ENCODE measurements around the gene NUCKS1. TPM values are rescaled to one million over a fixed set of nuclear protein-coding genes. Genes with fewer than 3 reads are reported as not detected.

Gene NUCKS1
- total and polyA plus RNA-seq, 2 of the 4 experiments (the other 2 are of a cell fraction), result 37.9 to 103 TPM

DNA sequence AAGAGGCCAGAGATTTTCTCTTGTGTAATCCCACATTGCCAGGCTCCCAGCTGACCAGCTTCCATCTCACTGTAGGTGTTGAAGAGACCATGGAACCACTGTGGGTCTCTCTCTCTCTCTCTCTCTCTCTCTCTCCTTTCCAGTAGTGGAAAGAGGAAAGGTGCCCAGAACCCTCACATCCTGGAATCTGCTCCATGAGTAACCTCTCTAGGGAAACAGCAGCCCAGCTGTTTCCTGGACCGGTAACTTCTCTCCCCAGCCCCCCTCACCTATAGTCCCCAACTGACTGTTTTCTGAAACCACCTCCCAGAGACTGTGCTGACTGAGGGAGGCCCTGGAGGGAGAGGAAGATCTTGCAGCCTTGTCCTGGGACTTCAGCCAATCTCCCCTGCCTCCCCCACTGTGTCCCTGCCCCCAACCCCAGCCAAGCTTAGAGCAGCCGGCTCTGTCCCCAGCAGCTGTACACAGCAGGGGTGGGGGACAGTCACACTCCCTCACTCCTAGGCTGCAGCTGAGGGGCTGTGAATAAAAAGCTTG is 49.0 kb downstream of the NUCKS1 start:
- WGBS, 2 experiments (ENCODE audit: extremely low coverage in 2 of 2, insufficient read length in 1 of 2), result no CpG with 5 or more reads among the region's 2 CpGs
- Histone ChIP-seq H3K18ac (ENCODE audit: low read depth, low read length) (no peak overlapping the region), H3K27me3 (ENCODE audit: control insufficient read depth, insufficient read depth, low read length) (no peaks in the 10 kb centered on the region), H3K9me3 (ENCODE audit: control insufficient read depth, insufficient read depth, low read length) (no peaks in the 10 kb centered on the region), H3K56ac (ENCODE audit: extremely low read depth, insufficient read depth, low read length) (no peak overlapping the region), H3K4me1 (ENCODE audit: control insufficient read depth, insufficient read depth, low read length) (no peaks in the 10 kb centered on the region; the same call in 1 of the 2 replicates), H2BK20ac (ENCODE audit: low read depth, low read length) (no peak overlapping the region), H4K20me1 (ENCODE audit: insufficient read depth, low read length) (no peaks in the 10 kb centered on the region), H3K9me1 (ENCODE audit: insufficient read depth, low read length) (0 out of 2 replicates have a peak, but pooled peaks cover 3% of the 10 kb centered on the region), H2AFZ (replicated peaks; ENCODE audit: low read length, poor library complexity) (no peak overlapping the region), H2BK5ac (ENCODE audit: low read depth, low read length, poor library complexity, severe bottlenecking) (no peak overlapping the region), H2AK9ac (replicated peaks; ENCODE audit: low read depth, low read length, poor library complexity) (no peak overlapping the region), H3K9ac (ENCODE audit: low read depth, low read length) (no peak overlapping the region), H2BK120ac (ENCODE audit: low read depth, low read length) (no peak overlapping the region), H4K5ac (ENCODE audit: low read depth, low read length) (no peak overlapping the region), H2BK15ac (ENCODE audit: low read depth, low read length) (no peak overlapping the region), H3K23ac (ENCODE audit: low read depth, low read length) (no peak overlapping the region), H3K36me3 (ENCODE audit: control insufficient read depth, insufficient read depth, low read length) (peaks cover 5% of the 10 kb centered on the region), H3K79me1 (ENCODE audit: low read depth in 1 of 2, low read length in 2 of 2) (no peaks in the 10 kb centered on the region), H4K91ac (ENCODE audit: insufficient read depth, low read depth, low read length) (no peak overlapping the region), H3K4me2 (ENCODE audit: low read depth, low read length) (no peak overlapping the region), H3K27ac (ENCODE audit: insufficient read depth, low read length) (no peak overlapping the region), H3K4me3 (ENCODE audit: insufficient read depth, low read depth, low read length) (no peak overlapping the region), H3K4ac (ENCODE audit: low read depth, low read length) (no peak overlapping the region), H3K14ac (replicated peaks; ENCODE audit: low read depth, low read length) (no peak overlapping the region; the same call in 1 of the 2 replicates), H4K8ac (ENCODE audit: low read depth in 2 of 2, low read length in 2 of 2) (no peak overlapping the region), H2AK5ac (ENCODE audit: low read depth, low read length) (peak overlapping the region; percentile 24; the same call in 1 of the 2 replicates)
- BruUV-seq (replicated peaks), result no TSS peak
- POLR2A ChIA-PET (ENCODE audit: unreplicated experiment), result no interaction called here
- in situ Hi-C loops (cut with MboI; ENCODE audit: low sequenced_read_pairs) (no loop called here), dilution Hi-C loops (cut with HindIII; ENCODE audit: low sequenced_read_pairs, unreplicated experiment) (no loop called here), intact Hi-C loops (cut with micrococcal nuclease) (no loop called here)
- TF ChIP-seq POLR2A (IDR thresholded peaks at IDR 0.05; ENCODE audit: low read depth, low read length) (no peak), RFX5 (IDR thresholded peaks at IDR 0.05; ENCODE audit: low read depth, low read length) (no peak), RCOR1 (IDR thresholded peaks at IDR 0.05; ENCODE audit: insufficient replicate concordance, low read length) (no peak), MXI1 (IDR thresholded peaks at IDR 0.05; ENCODE audit: borderline replicate concordance, low read depth, low read length) (no peak), RAD21 (IDR thresholded peaks at IDR 0.05; ENCODE audit: low read length) (no peak), SMC3 (IDR thresholded peaks at IDR 0.05; ENCODE audit: low read depth, low read length) (no peak), FOS (IDR thresholded peaks at IDR 0.05; ENCODE audit: low read depth, low read length) (no peak), MAFK (IDR thresholded peaks at IDR 0.05; ENCODE audit: low read depth, low read length) (no peak), CEBPB (IDR thresholded peaks at IDR 0.05; ENCODE audit: low read depth, low read length) (no peak)
- TF ChIP-seq, protein P1, sequence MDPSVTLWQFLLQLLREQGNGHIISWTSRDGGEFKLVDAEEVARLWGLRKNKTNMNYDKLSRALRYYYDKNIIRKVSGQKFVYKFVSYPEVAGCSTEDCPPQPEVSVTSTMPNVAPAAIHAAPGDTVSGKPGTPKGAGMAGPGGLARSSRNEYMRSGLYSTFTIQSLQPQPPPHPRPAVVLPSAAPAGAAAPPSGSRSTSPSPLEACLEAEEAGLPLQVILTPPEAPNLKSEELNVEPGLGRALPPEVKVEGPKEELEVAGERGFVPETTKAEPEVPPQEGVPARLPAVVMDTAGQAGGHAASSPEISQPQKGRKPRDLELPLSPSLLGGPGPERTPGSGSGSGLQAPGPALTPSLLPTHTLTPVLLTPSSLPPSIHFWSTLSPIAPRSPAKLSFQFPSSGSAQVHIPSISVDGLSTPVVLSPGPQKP (IDR thresholded peaks at IDR 0.05; ENCODE audit: borderline replicate concordance, low read depth, low read length), result no peak
- CTCF ChIA-PET, result interaction anchor here (1.5 kb wide), 1 partner anchor 10 kb away, joined by 8 read pairs; no protein-coding TSS in a partner anchor
- no peak for DNase-seq
- ATAC-seq (ENCODE audit: low read depth), result peak; percentile 74

Data from IMR-90 (cell line).